Psoas muscle (tissue), 8 donors: ENCODE data around the gene ARHGEF10L. TPM values are rescaled to one million over a fixed set of nuclear protein-coding genes. Genes with fewer than 3 reads are reported as not detected.

Experiments
- ATAC-seq, 4 donors: fragments of 200-7000 bp; cut with Tn5 transposase; one replicate each; pipeline ENCODE4 v1.9.1; 2020; ENCODE audit warnings: moderate library complexity in 3 of 4, mild to moderate bottlenecking in 2 of 4
- DNase-seq, 2 donors: peaks; one replicate each; pipeline ENCODE4 v3.0.0-alpha.2; 2020
- H3K27ac ChIP-seq: fragments of 200-600 bp; one replicate; pipeline ENCODE4 v1.8.0; 2022
- H3K27me3 ChIP-seq, 3 donors: fragments of 200-600 bp in 1 of 3; one replicate each; pipeline versions ENCODE4 v1.6.1 to v1.8.0; 2013 to 2022; ENCODE audit warnings: low read length in 2 of 3, mild to moderate bottlenecking in 2 of 3, moderate library complexity in 1 of 3; ENCODE audit not compliant: insufficient read depth in 3 of 3
- H3K36me3 ChIP-seq, 2 donors: fragments of 200-600 bp in 1 of 2; one replicate each; pipeline versions ENCODE4 v1.6.1 to v1.8.0; 2013 to 2022; ENCODE audit warnings: low read depth in 1 of 2, mild to moderate bottlenecking in 1 of 2, moderate library complexity in 1 of 2; ENCODE audit not compliant: insufficient read depth in 1 of 2
- H3K4me1 ChIP-seq: fragments of 200-600 bp; one replicate; pipeline ENCODE4 v1.8.0; 2022
- H3K4me3 ChIP-seq: fragments of 200-600 bp; one replicate; pipeline ENCODE4 v1.8.0; 2022; ENCODE audit warnings: mild to moderate bottlenecking
- H3K9me3 ChIP-seq: fragments of 200-600 bp; one replicate; pipeline ENCODE4 v1.8.0; 2022
- CTCF ChIP-seq: fragments of 200-600 bp; IDR thresholded peaks from one replicate; pipeline ENCODE4 v1.8.0; 2022; ENCODE audit warnings: antibody characterized with exemption
- WGBS, 3 donors: extraction: QIAGEN DNeasy Blood & Tissue Kit; methylation state at CpG; one replicate each; pipeline versions ENCODE4 v1.1.6 to v1.1.7; 2013; 5-methylcytosine and 5-hydroxymethylcytosine counted together
- intact Hi-C, 2 donors: fragments of 100-400 bp; cut with DNase I; formaldehyde crosslinking; loops; one replicate each; pipeline versions ENCODE4 v1.11.0 to v1.14.2; 2022
- polyA plus RNA-seq, 3 donors: library from polyadenylated mRNA; stranded (reverse); fragments of 200-250 nt; gene quantifications; one replicate each; pipeline ENCODE4 v1.2.3, GENCODE V29; 2013
- total RNA-seq, 4 donors: library from RNA; stranded (reverse); fragmentation: NEBNext Ultra II Directional in 2 of 4; extraction: Animal tissue kit (Norgen Biotek cat#: 25700) in 2 of 4; gene quantifications; one replicate each; pipeline versions ENCODE4 v1.2.1 to v1.2.4, GENCODE V29; 2021 to 2023
- donor health status: healthy with polysubstance abuse.
- donor health status: DM: no; HTN: no; CAD: no; lungs with moderate emphysema.
- donor health status: Bipolar disorder and iron deficiency.
- donor health status: healthy.
- donor health status: DM: yes; HTN: yes; CAD: no.
- donor health status: DM: no; HTN: no; CAD: no.
- donor health status: DM: no; HTN: no; CAD: no.
- donor health status: DM: yes; HTN: yes; CAD: no.

ARHGEF10L gene
- total and polyA plus RNA-seq, 7 donors: 18.8 to 108 (median 37.1) TPM

GRCh38 chr1:17632541-17633184 is 93.2 kb downstream of the ARHGEF10L start:
- Histone ChIP-seq H3K27me3 (no peaks in the 10 kb centered on the region), H3K9me3 (no peaks in the 10 kb centered on the region), H3K4me3 (no peak overlapping the region), H3K27ac (no peak overlapping the region), H3K36me3 (peaks cover 0 to 82% of the 10 kb centered on the region in 2 donors), H3K4me1 (peaks cover 25% of the 10 kb centered on the region)
- intact Hi-C loops: no loop called here
- TF ChIP-seq CTCF: no peak
- WGBS, 3 donors: 70 to 86% (median 77%) methylated on average over 12 of the region's 12 CpGs
- ATAC-seq (no peak), DNase-seq (no peak)

GRCh38 chr1:17633654-17634053 is 94.2 kb downstream of the ARHGEF10L start:
- intact Hi-C loops: no loop called here
- Histone ChIP-seq H3K27ac (no peak overlapping the region), H3K27me3 (no peaks in the 10 kb centered on the region), H3K4me1 (peaks cover 21% of the 10 kb centered on the region), H3K9me3 (no peaks in the 10 kb centered on the region), H3K36me3 (peaks cover 0 to 82% of the 10 kb centered on the region in 2 donors), H3K4me3 (no peak overlapping the region)
- no peak for TF ChIP-seq CTCF
- ATAC-seq: peak in 1 of 4 donors; percentile 10
- 46 to 69% (median 62%) methylated on average over 8 of the region's 8 CpGs for WGBS, 3 donors
- DNase-seq: peak in 1 of 2 donors; percentile 40

GRCh38 chr1:17635276-17635675 is 95.8 kb downstream of the ARHGEF10L start:
- Histone ChIP-seq H3K27ac (no peak overlapping the region), H3K4me3 (no peak overlapping the region), H3K36me3 (peaks cover 0 to 91% of the 10 kb centered on the region in 2 donors), H3K9me3 (no peaks in the 10 kb centered on the region), H3K27me3 (no peaks in the 10 kb centered on the region), H3K4me1 (peaks cover 7% of the 10 kb centered on the region)
- ATAC-seq (no peak), DNase-seq (no peak)
- 79 to 89% (median 84%) methylated on average over 5 of the region's 5 CpGs for WGBS, 3 donors
- TF ChIP-seq CTCF: no peak
- intact Hi-C loops: no loop called here

- peak in 1 of 2 donors; percentile 37 for DNase-seq
These were observed 96.3 kb downstream of the ARHGEF10L start for GRCh38 chr1:17635811-17636210.

More at GRCh38 chr1:17635811-17636210, 96.3 kb downstream of the ARHGEF10L start:
- TF ChIP-seq CTCF: no peak
- Histone ChIP-seq H3K36me3 (peaks cover under 1 to 96% of the 10 kb centered on the region in 2 donors), H3K4me1 (peaks cover 3% of the 10 kb centered on the region), H3K9me3 (no peaks in the 10 kb centered on the region), H3K4me3 (no peak overlapping the region), H3K27me3 (no peaks in the 10 kb centered on the region), H3K27ac (no peak overlapping the region)
- intact Hi-C loops: no loop called here
- no peak for ATAC-seq
- 80 to 87% (median 81%) methylated on average over 9 of the region's 9 CpGs for WGBS, 3 donors
